Sigmoid colon (tissue), 7 donors: ENCODE measurements around the gene COL4A3. TPM values are rescaled to one million over a fixed set of nuclear protein-coding genes. Genes with fewer than 3 reads are reported as not detected.

Experiments used
- DNase-seq: peaks from one replicate; pipeline ENCODE4 v3.0.0-alpha.2; 2019
- H3K27ac ChIP-seq, 4 donors: fragments of 200-600 bp; sonication (generic); one replicate each; pipeline ENCODE4 v1.5.1; 2016 to 2019; ENCODE audit warnings: mild to moderate bottlenecking in 1 of 4
- H3K27me3 ChIP-seq, 3 donors: fragments of 200-600 bp; sonication (generic); one replicate each; pipeline ENCODE4 v1.5.1; 2019; ENCODE audit warnings: mild to moderate bottlenecking in 1 of 3
- H3K36me3 ChIP-seq, 4 donors: fragments of 200-600 bp; sonication (generic); one replicate each; pipeline ENCODE4 v1.5.1; 2016 to 2019
- H3K4me1 ChIP-seq, 4 donors: fragments of 200-600 bp; sonication (generic); one replicate each; pipeline ENCODE4 v1.5.1; 2017 to 2019
- H3K4me3 ChIP-seq, 4 donors: fragments of 200-600 bp; sonication (generic); one replicate each; pipeline ENCODE4 v1.5.1; 2017 to 2019; ENCODE audit warnings: mild to moderate bottlenecking in 2 of 4, moderate library complexity in 1 of 4
- H3K9me3 ChIP-seq, 4 donors: fragments of 200-600 bp in 3 of 4; sonication (generic) in 3 of 4; one replicate each; pipeline versions ENCODE4 v1.5.1 to v1.6.1; 2013 to 2019
- EP300 ChIP-seq, 4 donors: sonication (generic); formaldehyde crosslinking; IDR thresholded peaks; one replicate each; pipeline ENCODE4 v1.6.1; 2017; ENCODE audit warnings: antibody characterized with exemption in 4 of 4
- POLR2A ChIP-seq, 2 donors: fragments of 450-650 bp; IDR thresholded peaks; one replicate each; pipeline ENCODE4 v1.6.1; 2016; ENCODE audit warnings: antibody characterized with exemption in 2 of 2, mild to moderate bottlenecking in 2 of 2, moderate library complexity in 2 of 2
- POLR2AphosphoS5 ChIP-seq, 4 donors: sonication (generic); formaldehyde crosslinking; IDR thresholded peaks; one replicate each; pipeline ENCODE4 v1.6.1; 2017; ENCODE audit warnings: antibody characterized with exemption in 4 of 4
- WGBS, 2 donors: extraction: QIAGEN DNeasy Blood & Tissue Kit; methylation state at CpG; one replicate each; pipeline ENCODE4 v1.1.7; 2013; 5-methylcytosine and 5-hydroxymethylcytosine counted together
- intact Hi-C: fragments of 100-400 bp; cut with DNase I; formaldehyde crosslinking; loops from one replicate; pipeline ENCODE4 v1.15.1; 2023
- polyA plus RNA-seq, 3 donors: library from polyadenylated mRNA; stranded (reverse); fragments of 200-250 nt; gene quantifications; one replicate each; pipeline ENCODE4 v1.2.3, GENCODE V29; 2013
- total RNA-seq, 4 donors: library from RNA; depleted of rRNA; stranded (reverse); fragments of >200 nt; gene quantifications; one replicate each; pipeline ENCODE4 v1.1.0, GENCODE V29; 2016
- TF ChIP-seq, protein P1 (sequence below), 4 experiments: fragments of 450-650 bp in 3 of 4; fragments of 200-600 bp in 1 of 4; IDR thresholded peaks; one replicate each; pipeline ENCODE4 v1.5.1; 2016 to 2019; ENCODE audit warnings: antibody characterized with exemption in 4 of 4, mild to moderate bottlenecking in 3 of 4, moderate library complexity in 2 of 4
- donor health status: healthy with polysubstance abuse.
- donor health status: Bipolar disorder and iron deficiency.
- donor health status: healthy.

COL4A3 gene
- total RNA-seq (1 to 10 TPM in 2 of 4 donors, under 1 TPM in 2; 0.68 to 1.6 (median 1.1) TPM), polyA plus RNA-seq (1 to 10 TPM in 1 of 3 donors, under 1 TPM in 1, not detected in 1; under 0.01 to 1.0 TPM)

DNA sequence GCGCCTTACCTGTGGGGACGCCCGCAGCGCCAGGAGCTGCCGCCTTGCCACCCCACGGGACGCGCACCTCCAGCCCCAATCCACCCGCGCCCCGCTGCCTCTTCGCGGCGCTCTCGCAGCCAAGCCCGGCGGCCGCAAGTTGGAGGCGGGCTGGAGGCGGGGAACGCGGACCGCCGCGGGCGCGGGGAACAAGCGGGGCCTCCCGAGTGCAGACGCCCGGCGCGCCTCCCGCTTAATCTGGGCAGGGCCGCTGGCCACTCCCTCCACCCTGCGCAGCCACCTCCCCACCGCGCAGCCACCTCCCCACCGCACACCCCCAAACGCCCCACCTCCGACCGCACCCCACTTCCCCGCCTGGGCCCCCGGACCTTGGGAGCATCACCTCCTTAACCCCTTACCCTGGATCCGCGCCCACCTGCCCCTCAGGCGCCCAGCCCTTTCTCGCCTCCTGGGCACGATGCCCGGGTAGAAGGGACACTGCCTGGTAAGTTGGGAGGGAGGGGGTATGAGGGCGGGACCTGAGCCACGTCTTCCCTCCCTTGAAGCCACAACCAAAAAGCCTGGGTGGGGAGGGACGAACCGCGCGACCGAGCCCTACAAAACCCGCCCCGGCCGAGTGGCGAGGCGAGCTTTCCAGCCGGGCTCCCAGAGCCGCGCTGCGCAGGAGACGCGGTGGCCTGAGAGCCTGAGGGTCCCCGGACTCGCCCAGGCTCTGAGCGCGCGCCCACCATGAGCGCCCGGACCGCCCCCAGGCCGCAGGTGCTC, at the start of gene COL4A3, which contains the start of gene COL4A4:
COL4A3 (plus strand) TSS at position 627 of the 765 bp plus-strand sequence; CDS start at position 730, 103 bp downstream.
COL4A4 (minus strand) TSS at position 208 of the 765 bp plus-strand sequence. CDS start 16,722 bp downstream, outside the sequence.
- Histone ChIP-seq H3K36me3 (no peaks in the 10 kb centered on the region), H3K4me3 (peak within 1 kb of the TSS; percentile 8 to 50 (median 38)), H3K27ac (peak within 1 kb of the TSS in 1 of 4 donors; percentile 49), H3K9me3 (peaks cover 0 to 3% (median 0%) of the 10 kb centered on the region in 4 donors), H3K4me1 (peaks cover 0 to 19% (median 17%) of the 10 kb centered on the region in 4 donors), H3K27me3 (peaks cover 15 to 55% (median 20%) of the 10 kb centered on the region in 3 donors)
- no peak for TF ChIP-seq EP300 (IDR thresholded peaks at IDR 0.05)
- no peak for TF ChIP-seq POLR2AphosphoS5 (IDR thresholded peaks at IDR 0.05)
- no peak for TF ChIP-seq POLR2A (IDR thresholded peaks at IDR 0.05)
- TF ChIP-seq, protein P1, sequence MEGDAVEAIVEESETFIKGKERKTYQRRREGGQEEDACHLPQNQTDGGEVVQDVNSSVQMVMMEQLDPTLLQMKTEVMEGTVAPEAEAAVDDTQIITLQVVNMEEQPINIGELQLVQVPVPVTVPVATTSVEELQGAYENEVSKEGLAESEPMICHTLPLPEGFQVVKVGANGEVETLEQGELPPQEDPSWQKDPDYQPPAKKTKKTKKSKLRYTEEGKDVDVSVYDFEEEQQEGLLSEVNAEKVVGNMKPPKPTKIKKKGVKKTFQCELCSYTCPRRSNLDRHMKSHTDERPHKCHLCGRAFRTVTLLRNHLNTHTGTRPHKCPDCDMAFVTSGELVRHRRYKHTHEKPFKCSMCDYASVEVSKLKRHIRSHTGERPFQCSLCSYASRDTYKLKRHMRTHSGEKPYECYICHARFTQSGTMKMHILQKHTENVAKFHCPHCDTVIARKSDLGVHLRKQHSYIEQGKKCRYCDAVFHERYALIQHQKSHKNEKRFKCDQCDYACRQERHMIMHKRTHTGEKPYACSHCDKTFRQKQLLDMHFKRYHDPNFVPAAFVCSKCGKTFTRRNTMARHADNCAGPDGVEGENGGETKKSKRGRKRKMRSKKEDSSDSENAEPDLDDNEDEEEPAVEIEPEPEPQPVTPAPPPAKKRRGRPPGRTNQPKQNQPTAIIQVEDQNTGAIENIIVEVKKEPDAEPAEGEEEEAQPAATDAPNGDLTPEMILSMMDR (IDR thresholded peaks at IDR 0.05), result no peak
- 0 to 1% methylated on average over 77 of the region's 77 CpGs for WGBS, 2 donors
- peak; percentile 67 for DNase-seq
- intact Hi-C loops, result no loop called here

DNA sequence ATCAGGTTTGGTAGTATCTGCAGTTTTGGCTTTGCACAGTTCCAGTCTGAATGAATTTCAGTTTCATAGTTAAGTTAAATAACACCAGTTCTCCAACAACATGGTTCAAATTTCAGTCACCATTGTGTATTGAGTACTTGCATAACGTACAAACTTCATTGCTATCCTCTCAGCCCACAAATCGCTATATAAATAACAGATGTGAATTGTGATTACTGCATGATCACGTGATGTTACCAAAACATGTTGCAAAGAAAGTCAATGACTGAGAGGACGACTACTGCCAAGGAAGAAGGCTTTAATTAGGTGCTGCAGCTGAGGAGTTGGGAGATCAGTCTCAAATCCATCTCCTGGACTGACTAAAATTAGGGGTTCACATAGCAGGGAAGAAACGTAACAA, 48.7 kb upstream of the COL4A3 start:
- 73 to 78% methylated on average over 5 of the region's 5 CpGs for WGBS, 2 donors
- Histone ChIP-seq H3K27ac (no peak overlapping the region), H3K4me3 (no peak overlapping the region), H3K36me3 (no peaks in the 10 kb centered on the region), H3K9me3 (no peaks in the 10 kb centered on the region), H3K27me3 (no peaks in the 10 kb centered on the region), H3K4me1 (no peaks in the 10 kb centered on the region)
- TF ChIP-seq, protein P1 (IDR thresholded peaks at IDR 0.05), result no peak
- TF ChIP-seq POLR2A (IDR thresholded peaks at IDR 0.05), result no peak
- TF ChIP-seq EP300 (IDR thresholded peaks at IDR 0.05), result no peak
- no peak for TF ChIP-seq POLR2AphosphoS5 (IDR thresholded peaks at IDR 0.05)
- DNase-seq, result no peak
- intact Hi-C loops, result no loop called here

DNA sequence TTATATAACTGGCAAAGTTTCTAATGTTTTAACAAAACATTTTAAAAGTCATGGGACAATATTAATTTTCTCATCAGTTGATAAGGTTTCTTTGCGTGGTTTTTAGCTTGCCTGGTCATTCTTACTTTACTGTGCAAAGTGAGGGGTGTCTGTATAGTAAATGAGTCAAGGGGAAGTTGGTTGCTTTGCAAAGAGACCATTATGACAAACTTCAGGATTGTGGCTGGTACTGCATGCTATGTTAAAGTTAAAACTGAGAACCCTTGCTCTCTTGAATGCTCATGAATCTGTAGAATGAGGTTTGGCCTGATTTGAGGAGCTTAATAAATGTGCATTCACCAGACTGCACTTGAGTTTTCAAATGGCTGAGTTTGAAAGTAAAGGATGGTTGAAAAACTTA, 47.4 kb upstream of the COL4A3 start:
- TF ChIP-seq POLR2AphosphoS5 (IDR thresholded peaks at IDR 0.05), result no peak
- WGBS, 2 donors, result 83 to 85% methylated on average over 1 of the region's 1 CpG
- no peak for DNase-seq
- Histone ChIP-seq H3K36me3 (no peaks in the 10 kb centered on the region), H3K4me3 (no peak overlapping the region), H3K4me1 (no peaks in the 10 kb centered on the region), H3K27ac (no peak overlapping the region), H3K9me3 (no peaks in the 10 kb centered on the region), H3K27me3 (no peaks in the 10 kb centered on the region)
- intact Hi-C loops, result no loop called here

DNA sequence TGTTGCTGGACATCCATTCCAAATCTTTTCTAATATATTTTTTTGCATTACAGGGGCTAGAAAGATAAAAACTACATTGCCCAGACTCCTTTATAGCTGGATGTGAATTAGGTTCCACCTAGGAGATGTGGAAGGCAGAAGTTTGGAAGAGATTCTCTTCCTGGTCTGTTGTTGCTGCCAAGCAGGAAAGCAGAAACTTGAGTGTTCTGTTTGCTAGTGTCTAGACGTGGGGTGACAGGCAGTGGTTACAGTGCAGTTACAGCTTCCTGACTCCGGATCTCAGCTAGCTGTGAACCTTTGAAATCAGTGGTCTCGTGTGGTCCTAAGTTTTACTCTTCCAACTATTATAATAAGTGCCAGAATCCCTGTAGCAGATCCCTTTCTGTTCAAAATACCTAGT, 46.6 kb upstream of the COL4A3 start:
- no peaks in the 10 kb centered on the region for H3K36me3 ChIP-seq
- no peak overlapping the region for H3K4me3 ChIP-seq
- no peaks in the 10 kb centered on the region for H3K27me3 ChIP-seq
- TF ChIP-seq POLR2AphosphoS5 (IDR thresholded peaks at IDR 0.05) (no peak), POLR2A (IDR thresholded peaks at IDR 0.05) (no peak), EP300 (IDR thresholded peaks at IDR 0.05) (no peak)
- TF ChIP-seq, protein P1 (IDR thresholded peaks at IDR 0.05), result no peak
- H3K27ac ChIP-seq, result no peak overlapping the region
- no peaks in the 10 kb centered on the region for H3K9me3 ChIP-seq
- DNase-seq, result no peak
- intact Hi-C loops, result no loop called here
- H3K4me1 ChIP-seq, result no peaks in the 10 kb centered on the region
- 15 to 54% methylated on average over 3 of the region's 3 CpGs for WGBS, 2 donors

DNA sequence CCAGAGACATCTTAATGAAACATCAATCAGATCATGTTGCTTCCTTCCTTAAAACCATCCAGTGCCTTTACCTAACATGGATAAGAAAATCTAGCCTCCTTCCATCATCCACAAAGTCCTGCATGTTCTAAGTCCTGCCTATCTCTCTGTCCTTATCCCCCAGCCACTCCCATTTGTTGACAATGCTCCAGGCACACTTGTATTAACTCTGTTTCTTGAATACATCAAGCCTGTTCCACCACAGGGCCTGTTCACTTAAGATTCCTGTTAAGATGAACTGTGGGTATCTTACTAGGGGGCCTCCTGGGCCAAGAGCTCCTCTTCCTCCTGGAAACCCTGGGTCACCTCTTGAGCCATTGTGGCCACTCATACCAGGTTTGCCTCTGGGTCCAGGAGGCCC, 46.1 kb upstream of the COL4A3 start:
- TF ChIP-seq EP300 (IDR thresholded peaks at IDR 0.05) (no peak), POLR2AphosphoS5 (IDR thresholded peaks at IDR 0.05) (no peak), POLR2A (IDR thresholded peaks at IDR 0.05) (no peak)
- TF ChIP-seq, protein P1 (IDR thresholded peaks at IDR 0.05), result no peak
- H3K9me3 ChIP-seq, result no peaks in the 10 kb centered on the region
- no peaks in the 10 kb centered on the region for H3K4me1 ChIP-seq
- H3K27me3 ChIP-seq, result no peaks in the 10 kb centered on the region
- DNase-seq, result no peak
- no peak overlapping the region for H3K27ac ChIP-seq
- no peaks in the 10 kb centered on the region for H3K36me3 ChIP-seq
- intact Hi-C loops, result no loop called here
- no peak overlapping the region for H3K4me3 ChIP-seq
